ENCODE results near the gene KDM3B.
"Not testable (repeated sequence)": the region's sequence is repeated elsewhere in the genome, so short reads cannot be mapped to it uniquely, and the experiment has no call there.

Gene KDM3B

GRCh38 chr5:138472353-138472752, 119.9 kb downstream of the KDM3B start:
- in situ Hi-C loops (cut with HindIII; ENCODE audit: low pct_ligation_motif_present, low pct_unique_long_range_greater_than_20kb, low sequenced_read_pairs) = no loop called here
- DNase-seq = no peak

GRCh38 chr5:138473151-138473550, 120.7 kb downstream of the KDM3B start:
- in situ Hi-C loops (cut with HindIII; ENCODE audit: low pct_ligation_motif_present, low pct_unique_long_range_greater_than_20kb, low sequenced_read_pairs); DNase-seq: not testable (repeated sequence)

DNA sequence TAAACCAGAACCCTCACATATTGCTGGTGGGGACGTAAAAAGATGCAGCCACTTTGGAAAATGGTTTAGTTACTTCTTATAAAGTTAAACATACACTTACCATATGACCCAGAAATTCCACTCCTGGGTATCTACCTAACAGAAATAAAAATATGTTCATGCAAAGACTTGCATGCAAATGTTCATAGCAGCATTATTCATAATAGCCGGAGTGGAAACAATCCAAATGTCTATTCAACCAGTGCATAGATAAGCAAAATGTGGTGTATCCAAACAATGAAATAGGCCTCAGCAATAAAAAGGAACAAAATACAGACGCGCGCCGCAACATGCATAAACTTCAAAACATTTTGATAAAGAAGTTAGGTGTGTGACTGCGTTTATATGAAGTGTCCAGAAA, 124.4 kb downstream of the KDM3B start:
- in situ Hi-C loops (cut with HindIII; ENCODE audit: low pct_ligation_motif_present, low pct_unique_long_range_greater_than_20kb, low sequenced_read_pairs) = no loop called here
- DNase-seq = no peak

- no peak for DNase-seq
- in situ Hi-C loops (cut with HindIII; ENCODE audit: low pct_ligation_motif_present, low pct_unique_long_range_greater_than_20kb, low sequenced_read_pairs) = no loop called here
These were observed 130.2 kb downstream of the KDM3B start for GRCh38 chr5:138482638-138483037.
